ENCODE data around the gene GRM4.

- no peak for TF ChIP-seq CTCF (conservative IDR thresholded peaks at IDR 0.05; ENCODE audit: low read depth, low read length)
- TF ChIP-seq EZH2 (IDR thresholded peaks at IDR 0.05; ENCODE audit: low read length, unreplicated experiment), result no peak
These were observed 4.0 kb upstream of the GRM4 start for GRCh38 chr6:34149831-34150400.
